Endothelial cell (in vitro differentiated cells): Measurements from ENCODE around the gene PPP1R36. TPM values are rescaled to one million over a fixed set of nuclear protein-coding genes. Genes with fewer than 3 reads are reported as not detected.

ENCODE experiments used
- DNase-seq: peaks from one replicate; pipeline ENCODE4 v3.0.0; 2021; ENCODE audit warnings: low spot score
- H3K27ac Mint-ChIP-seq: one replicate; pipeline ENCODE4 v1.8.0; 2021; ENCODE audit warnings: mixed read lengths, inconsistent platforms; ENCODE audit not compliant: unreplicated experiment
- H3K27me3 Mint-ChIP-seq: one replicate; pipeline ENCODE4 v1.8.0; 2021; ENCODE audit warnings: mild to moderate bottlenecking, moderate library complexity, mixed read lengths, inconsistent platforms; ENCODE audit not compliant: unreplicated experiment
- H3K36me3 Mint-ChIP-seq: one replicate; pipeline ENCODE4 v1.8.0; 2021; ENCODE audit warnings: mild to moderate bottlenecking, low read depth, mixed read lengths, inconsistent platforms; ENCODE audit not compliant: unreplicated experiment
- H3K4me1 Mint-ChIP-seq: one replicate; pipeline ENCODE4 v1.8.0; 2021; ENCODE audit warnings: mild to moderate bottlenecking, mixed read lengths, inconsistent platforms; ENCODE audit not compliant: unreplicated experiment
- H3K4me3 Mint-ChIP-seq: one replicate; pipeline ENCODE4 v1.8.0; 2021; ENCODE audit warnings: mild to moderate bottlenecking, mixed read lengths, inconsistent platforms; ENCODE audit not compliant: unreplicated experiment
- H3K9me3 Mint-ChIP-seq: one replicate; pipeline ENCODE4 v1.8.0; 2021; ENCODE audit warnings: mixed read lengths, inconsistent platforms; ENCODE audit not compliant: unreplicated experiment
- total RNA-seq: library from RNA; stranded (reverse); fragmentation: NEBNext Ultra II Directional; extraction: Animal tissue kit (Norgen Biotek cat#: 25700); gene quantifications from one replicate; pipeline ENCODE4 v1.2.1, GENCODE V29; 2021; ENCODE audit not compliant: unreplicated experiment
- TF ChIP-seq, protein P1 (sequence below): fragments of 200-600 bp; sonication (generic); IDR thresholded peaks from one replicate; pipeline ENCODE4 v1.5.0; 2021; ENCODE audit warnings: antibody characterized with exemption; ENCODE audit not compliant: unreplicated experiment

Gene PPP1R36
- total RNA-seq, 1 donor from 2014 or later: 2.1 TPM

DNA sequence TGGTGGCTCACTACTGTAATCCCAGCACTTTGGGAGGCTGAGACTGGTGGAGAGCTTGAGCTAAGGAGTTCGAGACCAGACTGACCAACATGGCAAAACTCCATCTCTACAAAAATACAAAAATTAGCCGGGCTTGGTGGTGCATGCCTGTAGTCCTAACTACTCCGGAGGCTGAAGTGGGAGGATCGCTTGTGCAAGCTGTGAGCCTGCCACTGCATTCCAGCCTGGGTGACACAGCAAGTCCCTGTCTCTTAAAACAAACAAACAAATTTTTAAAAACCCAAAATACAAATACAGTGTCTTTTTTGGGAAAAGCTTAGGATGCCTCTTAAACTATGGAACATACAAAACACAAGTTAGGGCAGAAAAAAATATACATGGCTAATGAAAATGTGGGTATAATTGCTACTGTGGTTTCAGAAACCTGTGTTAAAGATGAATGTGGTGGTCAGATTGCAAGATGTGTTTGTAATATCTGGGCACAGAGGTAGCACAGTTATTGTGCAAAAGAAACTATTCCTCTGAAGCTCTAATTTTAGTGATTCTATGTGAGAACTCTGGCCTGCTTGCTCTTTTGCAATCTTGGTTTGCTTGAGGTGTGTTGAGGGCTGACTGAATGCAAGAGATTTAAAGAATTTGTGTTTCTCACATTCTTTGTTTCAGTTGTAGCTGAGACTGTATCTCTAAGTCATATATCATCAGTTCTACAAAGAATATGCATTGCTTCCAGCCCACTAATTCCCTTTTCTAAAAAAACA is 13.1 kb upstream of the PPP1R36 start:
- H3K27me3 Mint-ChIP-seq: peaks cover 2% of the 10 kb centered on the region
- H3K36me3 Mint-ChIP-seq: peaks cover 9% of the 10 kb centered on the region
- H3K4me1 Mint-ChIP-seq: peaks cover 15% of the 10 kb centered on the region
- H3K27ac Mint-ChIP-seq: peak overlapping the region; percentile 67
- no peak for DNase-seq
- H3K9me3 Mint-ChIP-seq: peaks cover 10% of the 10 kb centered on the region
- H3K4me3 Mint-ChIP-seq: no peak overlapping the region
- TF ChIP-seq, protein P1, sequence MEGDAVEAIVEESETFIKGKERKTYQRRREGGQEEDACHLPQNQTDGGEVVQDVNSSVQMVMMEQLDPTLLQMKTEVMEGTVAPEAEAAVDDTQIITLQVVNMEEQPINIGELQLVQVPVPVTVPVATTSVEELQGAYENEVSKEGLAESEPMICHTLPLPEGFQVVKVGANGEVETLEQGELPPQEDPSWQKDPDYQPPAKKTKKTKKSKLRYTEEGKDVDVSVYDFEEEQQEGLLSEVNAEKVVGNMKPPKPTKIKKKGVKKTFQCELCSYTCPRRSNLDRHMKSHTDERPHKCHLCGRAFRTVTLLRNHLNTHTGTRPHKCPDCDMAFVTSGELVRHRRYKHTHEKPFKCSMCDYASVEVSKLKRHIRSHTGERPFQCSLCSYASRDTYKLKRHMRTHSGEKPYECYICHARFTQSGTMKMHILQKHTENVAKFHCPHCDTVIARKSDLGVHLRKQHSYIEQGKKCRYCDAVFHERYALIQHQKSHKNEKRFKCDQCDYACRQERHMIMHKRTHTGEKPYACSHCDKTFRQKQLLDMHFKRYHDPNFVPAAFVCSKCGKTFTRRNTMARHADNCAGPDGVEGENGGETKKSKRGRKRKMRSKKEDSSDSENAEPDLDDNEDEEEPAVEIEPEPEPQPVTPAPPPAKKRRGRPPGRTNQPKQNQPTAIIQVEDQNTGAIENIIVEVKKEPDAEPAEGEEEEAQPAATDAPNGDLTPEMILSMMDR: no peak

DNA sequence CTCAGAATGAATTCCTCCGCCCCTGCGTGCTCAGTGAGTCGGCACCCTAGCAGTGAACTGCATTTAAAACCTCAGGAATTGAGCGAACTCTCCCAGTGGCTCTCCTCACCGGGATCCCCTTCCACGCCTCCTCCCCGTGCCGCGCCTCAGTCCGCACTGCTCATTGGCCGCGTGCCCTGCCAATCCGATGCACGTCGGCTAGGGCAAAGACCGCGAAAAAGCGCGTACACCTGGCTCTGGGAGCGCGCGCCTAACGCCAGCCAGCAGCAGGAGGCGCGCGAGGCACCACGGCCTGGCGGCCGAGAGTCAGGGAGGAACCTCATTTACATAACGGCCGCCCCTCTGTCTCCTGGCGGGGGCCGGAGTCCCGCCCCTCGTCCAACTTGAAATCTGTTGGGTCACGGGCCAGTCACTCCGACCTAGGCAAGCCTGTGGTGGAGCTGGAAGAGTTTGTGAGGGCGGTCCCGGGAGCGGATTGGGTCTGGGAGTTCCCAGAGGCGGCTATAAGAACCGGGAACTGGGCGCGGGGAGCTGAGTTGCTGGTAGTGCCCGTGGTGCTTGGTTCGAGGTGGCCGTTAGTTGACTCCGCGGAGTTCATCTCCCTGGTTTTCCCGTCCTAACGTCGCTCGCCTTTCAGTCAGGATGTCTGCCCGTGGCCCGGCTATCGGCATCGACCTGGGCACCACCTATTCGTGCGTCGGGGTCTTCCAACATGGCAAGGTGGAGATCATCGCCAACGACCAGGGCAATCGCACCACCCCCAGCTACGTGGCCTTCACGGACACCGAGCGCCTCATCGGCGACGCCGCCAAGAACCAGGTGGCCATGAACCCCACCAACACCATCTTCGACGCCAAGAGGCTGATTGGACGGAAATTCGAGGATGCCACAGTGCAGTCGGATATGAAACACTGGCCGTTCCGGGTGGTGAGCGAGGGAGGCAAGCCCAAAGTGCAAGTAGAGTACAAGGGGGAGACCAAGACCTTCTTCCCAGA is 9.3 kb upstream of the PPP1R36 start, which contains the start of gene HSPA2:
Gene HSPA2, plus strand, starts transcription at position 534 of the 995 bp plus-strand sequence. Its CDS starts 109 bp downstream, at position 643.
- Mint-ChIP-seq H3K27ac (peak within 1 kb of the TSS; percentile 95), H3K4me1 (peaks cover 16% of the 10 kb centered on the region), H3K4me3 (peak within 1 kb of the TSS; percentile 87), H3K9me3 (peaks cover 10% of the 10 kb centered on the region), H3K27me3 (peaks cover 4% of the 10 kb centered on the region), H3K36me3 (peaks cover 9% of the 10 kb centered on the region)
- TF ChIP-seq, protein P1: peak; percentile 31
- DNase-seq: peak; percentile 94

DNA sequence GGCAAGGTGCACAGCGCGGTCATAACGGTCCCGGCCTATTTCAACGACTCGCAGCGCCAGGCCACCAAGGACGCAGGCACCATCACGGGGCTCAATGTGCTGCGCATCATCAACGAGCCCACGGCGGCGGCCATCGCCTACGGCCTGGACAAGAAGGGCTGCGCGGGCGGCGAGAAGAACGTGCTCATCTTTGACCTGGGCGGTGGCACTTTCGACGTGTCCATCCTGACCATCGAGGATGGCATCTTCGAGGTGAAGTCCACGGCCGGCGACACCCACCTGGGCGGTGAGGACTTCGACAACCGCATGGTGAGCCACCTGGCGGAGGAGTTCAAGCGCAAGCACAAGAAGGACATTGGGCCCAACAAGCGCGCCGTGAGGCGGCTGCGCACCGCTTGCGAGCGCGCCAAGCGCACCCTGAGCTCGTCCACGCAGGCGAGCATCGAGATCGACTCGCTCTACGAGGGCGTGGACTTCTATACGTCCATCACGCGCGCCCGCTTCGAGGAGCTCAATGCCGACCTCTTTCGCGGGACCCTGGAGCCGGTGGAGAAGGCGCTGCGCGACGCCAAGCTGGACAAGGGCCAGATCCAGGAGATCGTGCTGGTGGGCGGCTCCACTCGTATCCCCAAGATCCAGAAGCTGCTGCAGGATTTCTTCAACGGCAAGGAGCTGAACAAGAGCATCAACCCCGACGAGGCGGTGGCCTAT is 8.3 kb upstream of the PPP1R36 start:
- Mint-ChIP-seq H3K4me3 (no peak overlapping the region), H3K27me3 (peaks cover 4% of the 10 kb centered on the region), H3K27ac (no peak overlapping the region), H3K9me3 (peaks cover 10% of the 10 kb centered on the region), H3K4me1 (peaks cover 16% of the 10 kb centered on the region), H3K36me3 (peaks cover 9% of the 10 kb centered on the region)
- TF ChIP-seq, protein P1: no peak
- DNase-seq: no peak

DNA sequence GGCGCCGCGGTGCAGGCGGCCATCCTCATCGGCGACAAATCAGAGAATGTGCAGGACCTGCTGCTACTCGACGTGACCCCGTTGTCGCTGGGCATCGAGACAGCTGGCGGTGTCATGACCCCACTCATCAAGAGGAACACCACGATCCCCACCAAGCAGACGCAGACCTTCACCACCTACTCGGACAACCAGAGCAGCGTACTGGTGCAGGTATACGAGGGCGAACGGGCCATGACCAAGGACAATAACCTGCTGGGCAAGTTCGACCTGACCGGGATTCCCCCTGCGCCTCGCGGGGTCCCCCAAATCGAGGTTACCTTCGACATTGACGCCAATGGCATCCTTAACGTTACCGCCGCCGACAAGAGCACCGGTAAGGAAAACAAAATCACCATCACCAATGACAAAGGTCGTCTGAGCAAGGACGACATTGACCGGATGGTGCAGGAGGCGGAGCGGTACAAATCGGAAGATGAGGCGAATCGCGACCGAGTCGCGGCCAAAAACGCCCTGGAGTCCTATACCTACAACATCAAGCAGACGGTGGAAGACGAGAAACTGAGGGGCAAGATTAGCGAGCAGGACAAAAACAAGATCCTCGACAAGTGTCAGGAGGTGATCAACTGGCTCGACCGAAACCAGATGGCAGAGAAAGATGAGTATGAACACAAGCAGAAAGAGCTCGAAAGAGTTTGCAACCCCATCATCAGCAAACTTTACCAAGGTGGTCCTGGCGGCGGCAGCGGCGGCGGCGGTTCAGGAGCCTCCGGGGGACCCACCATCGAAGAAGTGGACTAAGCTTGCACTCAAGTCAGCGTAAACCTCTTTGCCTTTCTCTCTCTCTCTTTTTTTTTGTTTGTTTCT is 7.6 kb upstream of the PPP1R36 start:
- peaks cover 4% of the 10 kb centered on the region for H3K27me3 Mint-ChIP-seq
- peaks cover 9% of the 10 kb centered on the region for H3K36me3 Mint-ChIP-seq
- DNase-seq: no peak
- H3K4me1 Mint-ChIP-seq: peaks cover 14% of the 10 kb centered on the region
- peak overlapping the region; percentile 22 for H3K27ac Mint-ChIP-seq
- peaks cover 10% of the 10 kb centered on the region for H3K9me3 Mint-ChIP-seq
- TF ChIP-seq, protein P1: no peak
- no peak overlapping the region for H3K4me3 Mint-ChIP-seq
